Measurements from ENCODE around the gene TACC2. TPM values are rescaled to one million over a fixed set of nuclear protein-coding genes. Genes with fewer than 3 reads are reported as not detected.

TACC2 gene
- total RNA-seq, 1 donor from 2014 or later: not detected

DNA sequence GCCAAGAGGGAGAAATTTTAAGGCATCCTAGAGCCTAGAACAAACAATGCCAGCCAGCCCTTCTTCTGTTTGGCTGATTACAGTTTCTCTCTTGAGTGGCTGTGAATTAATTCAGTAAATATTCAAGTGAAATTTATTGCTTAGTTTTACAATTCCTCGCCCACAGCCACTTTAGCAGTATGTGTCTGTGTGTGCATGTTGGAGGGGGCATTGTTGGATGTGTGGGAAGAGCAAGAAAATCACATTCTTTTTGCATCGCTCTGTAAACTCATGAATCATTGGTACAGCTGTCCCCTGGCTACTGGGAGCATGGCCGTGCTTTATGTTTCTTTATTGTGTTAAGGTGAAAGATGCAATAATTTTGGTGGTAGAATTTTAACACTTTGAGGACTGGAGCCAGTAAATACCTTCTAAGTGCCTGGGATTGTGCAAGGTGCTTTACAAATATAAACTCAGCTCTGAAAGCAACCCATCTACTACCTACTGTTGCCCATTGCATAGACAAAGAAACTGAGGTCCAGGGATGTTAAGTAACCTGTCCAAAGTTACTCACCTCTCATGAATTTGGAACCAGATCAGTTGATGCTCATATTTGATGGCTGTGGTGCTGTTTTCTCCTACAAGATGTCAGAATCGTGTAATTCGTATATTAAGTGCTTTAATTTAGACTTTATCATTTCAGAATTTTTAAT is 192.2 kb downstream of the TACC2 start:
- POLR2A ChIA-PET: no interaction called here
- Mint-ChIP-seq H3K27ac (no peak overlapping the region), H3K4me3 (no peak overlapping the region), H3K36me3 (ENCODE audit: low read depth) (no peaks in the 10 kb centered on the region), H3K4me1 (no peaks in the 10 kb centered on the region), H3K9me3 (no peaks in the 10 kb centered on the region), H3K27me3 (peaks cover 6% of the 10 kb centered on the region)
- TF ChIP-seq, protein P1, sequence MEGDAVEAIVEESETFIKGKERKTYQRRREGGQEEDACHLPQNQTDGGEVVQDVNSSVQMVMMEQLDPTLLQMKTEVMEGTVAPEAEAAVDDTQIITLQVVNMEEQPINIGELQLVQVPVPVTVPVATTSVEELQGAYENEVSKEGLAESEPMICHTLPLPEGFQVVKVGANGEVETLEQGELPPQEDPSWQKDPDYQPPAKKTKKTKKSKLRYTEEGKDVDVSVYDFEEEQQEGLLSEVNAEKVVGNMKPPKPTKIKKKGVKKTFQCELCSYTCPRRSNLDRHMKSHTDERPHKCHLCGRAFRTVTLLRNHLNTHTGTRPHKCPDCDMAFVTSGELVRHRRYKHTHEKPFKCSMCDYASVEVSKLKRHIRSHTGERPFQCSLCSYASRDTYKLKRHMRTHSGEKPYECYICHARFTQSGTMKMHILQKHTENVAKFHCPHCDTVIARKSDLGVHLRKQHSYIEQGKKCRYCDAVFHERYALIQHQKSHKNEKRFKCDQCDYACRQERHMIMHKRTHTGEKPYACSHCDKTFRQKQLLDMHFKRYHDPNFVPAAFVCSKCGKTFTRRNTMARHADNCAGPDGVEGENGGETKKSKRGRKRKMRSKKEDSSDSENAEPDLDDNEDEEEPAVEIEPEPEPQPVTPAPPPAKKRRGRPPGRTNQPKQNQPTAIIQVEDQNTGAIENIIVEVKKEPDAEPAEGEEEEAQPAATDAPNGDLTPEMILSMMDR (IDR thresholded peaks at IDR 0.05): no peak
- DNase-seq (no peak), ATAC-seq (ENCODE audit: low read depth) (no peak)
- intact Hi-C loops (cut with micrococcal nuclease): no loop called here
- CTCF ChIA-PET: no interaction called here

- H3K4me3 Mint-ChIP-seq: no peak overlapping the region
- no peak for DNase-seq
These were observed 192.9 kb downstream of the TACC2 start for GRCh38 chr10:122181876-122182275.

DNA sequence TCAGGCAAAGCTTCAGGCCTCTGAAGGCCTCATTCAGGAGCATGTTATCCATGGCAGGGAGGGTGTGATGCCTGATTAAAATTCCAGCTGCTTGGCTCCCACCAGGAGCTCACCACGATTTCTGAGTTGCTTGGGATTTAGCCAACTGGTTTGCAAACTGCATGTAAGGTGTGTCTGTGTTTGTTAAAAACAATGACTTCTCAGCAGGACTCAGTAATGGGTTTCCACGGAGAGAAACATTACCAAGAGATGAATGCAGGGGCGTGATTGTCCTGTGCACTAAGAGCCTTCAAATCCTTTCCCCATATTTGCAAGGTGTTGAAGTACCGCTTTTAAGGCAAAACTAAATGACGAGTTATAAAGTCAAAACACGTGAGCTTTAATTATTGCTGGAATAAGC is 193.3 kb downstream of the TACC2 start:
- intact Hi-C loops (cut with micrococcal nuclease): no loop called here
- TF ChIP-seq, protein P1 (IDR thresholded peaks at IDR 0.05): no peak
- H3K4me3 Mint-ChIP-seq: no peak overlapping the region

More at GRCh38 chr10:122181876-122182275, 192.9 kb downstream of the TACC2 start:
- no peaks in the 10 kb centered on the region for H3K9me3 Mint-ChIP-seq
- POLR2A ChIA-PET: no interaction called here
- H3K36me3 Mint-ChIP-seq (ENCODE audit: low read depth): no peaks in the 10 kb centered on the region
- H3K27me3 Mint-ChIP-seq: peaks cover 6% of the 10 kb centered on the region
- ATAC-seq (ENCODE audit: low read depth): no peak
- TF ChIP-seq, protein P1 (IDR thresholded peaks at IDR 0.05): no peak
- H3K27ac Mint-ChIP-seq: no peak overlapping the region
- no peaks in the 10 kb centered on the region for H3K4me1 Mint-ChIP-seq
- CTCF ChIA-PET: no interaction called here
- intact Hi-C loops (cut with micrococcal nuclease): no loop called here

GRCh38 chr10:122184254-122184653 is 195.3 kb downstream of the TACC2 start:
- DNase-seq (no peak), ATAC-seq (ENCODE audit: low read depth) (no peak)
- POLR2A ChIA-PET: no interaction called here
- TF ChIP-seq, protein P1 (IDR thresholded peaks at IDR 0.05): no peak
- Mint-ChIP-seq H3K9me3 (no peaks in the 10 kb centered on the region), H3K27ac (no peak overlapping the region), H3K4me3 (no peak overlapping the region), H3K4me1 (no peaks in the 10 kb centered on the region), H3K36me3 (ENCODE audit: low read depth) (no peaks in the 10 kb centered on the region), H3K27me3 (peaks cover 3% of the 10 kb centered on the region)
- intact Hi-C loops (cut with micrococcal nuclease): no loop called here
- CTCF ChIA-PET: no interaction called here

More for the DNA sequence above, 193.3 kb downstream of the TACC2 start:
- POLR2A ChIA-PET: no interaction called here
- ATAC-seq (ENCODE audit: low read depth): no peak
- CTCF ChIA-PET: no interaction called here
- Mint-ChIP-seq H3K9me3 (no peaks in the 10 kb centered on the region), H3K27ac (no peak overlapping the region), H3K36me3 (ENCODE audit: low read depth) (no peaks in the 10 kb centered on the region), H3K27me3 (peaks cover 6% of the 10 kb centered on the region), H3K4me1 (no peaks in the 10 kb centered on the region)
- no peak for DNase-seq

- ChIA-PET CTCF (no interaction called here), POLR2A (no interaction called here)
- no peaks in the 10 kb centered on the region for H3K36me3 Mint-ChIP-seq (ENCODE audit: low read depth)
- ATAC-seq (ENCODE audit: low read depth) (no peak), DNase-seq (no peak)
- TF ChIP-seq, protein P1 (IDR thresholded peaks at IDR 0.05): no peak
- H3K27ac Mint-ChIP-seq: no peak overlapping the region
- H3K4me1 Mint-ChIP-seq: no peaks in the 10 kb centered on the region
- intact Hi-C loops (cut with micrococcal nuclease): no loop called here
- no peaks in the 10 kb centered on the region for H3K9me3 Mint-ChIP-seq
- no peak overlapping the region for H3K4me3 Mint-ChIP-seq
- H3K27me3 Mint-ChIP-seq: peaks cover 3% of the 10 kb centered on the region
These were observed 196.7 kb downstream of the TACC2 start for GRCh38 chr10:122185643-122186042.
